Measurements from ENCODE around the gene SIN3B.

DNA sequence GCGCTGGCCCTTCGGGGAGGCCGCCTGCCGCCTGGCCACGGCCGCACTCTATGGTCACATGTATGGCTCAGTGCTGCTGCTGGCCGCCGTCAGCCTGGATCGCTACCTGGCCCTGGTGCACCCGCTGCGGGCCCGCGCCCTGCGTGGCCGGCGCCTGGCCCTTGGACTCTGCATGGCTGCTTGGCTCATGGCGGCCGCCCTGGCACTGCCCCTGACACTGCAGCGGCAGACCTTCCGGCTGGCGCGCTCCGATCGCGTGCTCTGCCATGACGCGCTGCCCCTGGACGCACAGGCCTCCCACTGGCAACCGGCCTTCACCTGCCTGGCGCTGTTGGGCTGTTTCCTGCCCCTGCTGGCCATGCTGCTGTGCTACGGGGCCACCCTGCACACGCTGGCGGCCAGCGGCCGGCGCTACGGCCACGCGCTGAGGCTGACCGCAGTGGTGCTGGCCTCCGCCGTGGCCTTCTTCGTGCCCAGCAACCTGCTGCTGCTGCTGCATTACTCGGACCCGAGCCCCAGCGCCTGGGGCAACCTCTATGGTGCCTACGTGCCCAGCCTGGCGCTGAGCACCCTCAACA lies 60.8 kb downstream of the SIN3B start:
- TF ChIP-seq POLR2AphosphoS5 (IDR thresholded peaks at IDR 0.05; ENCODE audit: low read depth, low read length) (no peak), POLR2A (IDR thresholded peaks at IDR 0.05; ENCODE audit: low read depth, low read length) (no peak)
